NT2/D1 (cell line): ENCODE measurements around the gene SSTR4.
A peak's percentile ranks its signal among the peaks of the same experiment; 100 is the strongest.
"Not testable (repeated sequence)": the region's sequence is repeated elsewhere in the genome, so short reads cannot be mapped to it uniquely, and the experiment has no call there.

Experiments
- DNase-seq: peaks from one replicate; pipeline ENCODE4 v3.0.0-alpha.2; 2011; ENCODE audit warnings: low read depth, low spot score
- H3K27me3 ChIP-seq: 2 replicates; pipeline ENCODE4 v1.6.0; 2011; ENCODE audit warnings: mild to moderate bottlenecking; ENCODE audit not compliant: insufficient read length, insufficient read depth
- H3K36me3 ChIP-seq: 2 replicates; pipeline ENCODE4 v1.6.1; 2011; ENCODE audit warnings: mild to moderate bottlenecking, low read length, mixed read lengths; ENCODE audit not compliant: insufficient read depth, insufficient read length
- H3K4me1 ChIP-seq: 2 replicates; pipeline ENCODE4 v1.5.1; 2011; ENCODE audit not compliant: insufficient read depth, insufficient read length
- H3K4me3 ChIP-seq: 2 replicates; pipeline ENCODE4 v1.5.1; 2011; ENCODE audit warnings: low read depth; ENCODE audit not compliant: insufficient read length
- H3K9ac ChIP-seq: 2 replicates; pipeline ENCODE4 v1.6.0; 2011; ENCODE audit warnings: low read depth; ENCODE audit not compliant: insufficient read length
- H3K9me3 ChIP-seq: 2 replicates; pipeline ENCODE4 v1.5.1; 2011; ENCODE audit warnings: mild to moderate bottlenecking, low read length; ENCODE audit not compliant: insufficient read depth
- SUZ12 ChIP-seq: IDR thresholded peaks from 2 replicates; pipeline ENCODE4 v1.6.1; 2011; ENCODE audit not compliant: insufficient read length, insufficient read depth; ENCODE audit errors: extremely low read depth
- YY1 ChIP-seq: IDR thresholded peaks from 2 replicates; pipeline ENCODE4 v1.6.1; 2011; ENCODE audit not compliant: insufficient read length, insufficient read depth
- ZNF274 ChIP-seq: IDR thresholded peaks from 2 replicates; pipeline ENCODE4 v1.6.1; 2011; ENCODE audit warnings: mild to moderate bottlenecking, low read depth, low read length

SSTR4 gene

GRCh38 chr20:23034721-23035671 is at the start of gene SSTR4:
TSS of gene SSTR4 (plus strand) at chr20:23035312. CDS start at chr20:23035484, 172 bp downstream.
- H3K9ac ChIP-seq: no peak within 1 kb of the TSS

GRCh38 chr20:22986601-22987000 is 48.5 kb upstream of the SSTR4 start:
- no peak overlapping the region for H3K9ac ChIP-seq
- H3K4me1 ChIP-seq: no peaks in the 10 kb centered on the region
- TF ChIP-seq YY1: no peak
- no peak for TF ChIP-seq ZNF274
- TF ChIP-seq SUZ12: no peak
- no peaks in the 10 kb centered on the region for H3K9me3 ChIP-seq
- H3K36me3 ChIP-seq: no peaks in the 10 kb centered on the region
- no peak for DNase-seq
- no peak overlapping the region for H3K4me3 ChIP-seq
- no peaks in the 10 kb centered on the region for H3K27me3 ChIP-seq

More at GRCh38 chr20:23034721-23035671, at the start of gene SSTR4:
- H3K9me3 ChIP-seq: no peaks in the 10 kb centered on the region
- H3K4me3 ChIP-seq: peak within 1 kb of the TSS; percentile 21
- H3K27me3 ChIP-seq: peaks cover 69% of the 10 kb centered on the region
- DNase-seq: no peak
- no peaks in the 10 kb centered on the region for H3K4me1 ChIP-seq
- H3K36me3 ChIP-seq: no peaks in the 10 kb centered on the region
- TF ChIP-seq SUZ12: peak; percentile 68
- TF ChIP-seq YY1: no peak
- TF ChIP-seq ZNF274: no peak

GRCh38 chr20:22991424-22991823 is 43.7 kb upstream of the SSTR4 start:
- not testable (repeated sequence) for DNase-seq, H3K36me3 ChIP-seq, H3K4me3 ChIP-seq, H3K9ac ChIP-seq, H3K4me1 ChIP-seq, H3K27me3 ChIP-seq
- peaks cover 12% of the 10 kb centered on the region; the same call in 1 of the 2 replicates for H3K9me3 ChIP-seq

- H3K4me3 ChIP-seq: no peak overlapping the region
These were observed 41.3 kb upstream of the SSTR4 start for GRCh38 chr20:22993823-22994222.

GRCh38 chr20:22995923-22996322 is 39.2 kb upstream of the SSTR4 start:
- H3K9ac ChIP-seq: no peak overlapping the region
- H3K27me3 ChIP-seq: no peaks in the 10 kb centered on the region
- no peak for DNase-seq
- no peaks in the 10 kb centered on the region for H3K36me3 ChIP-seq
- TF ChIP-seq ZNF274: no peak
- no peak for TF ChIP-seq YY1
- TF ChIP-seq SUZ12: no peak
- H3K9me3 ChIP-seq: peaks cover 12% of the 10 kb centered on the region; the same call in 1 of the 2 replicates
- H3K4me1 ChIP-seq: no peaks in the 10 kb centered on the region
- H3K4me3 ChIP-seq: no peak overlapping the region

More at GRCh38 chr20:22993823-22994222, 41.3 kb upstream of the SSTR4 start:
- H3K4me1 ChIP-seq: no peaks in the 10 kb centered on the region
- TF ChIP-seq SUZ12 (no peak), YY1 (no peak), ZNF274 (no peak)
- H3K36me3 ChIP-seq: no peaks in the 10 kb centered on the region
- no peaks in the 10 kb centered on the region for H3K27me3 ChIP-seq
- H3K9ac ChIP-seq: no peak overlapping the region
- no peak for DNase-seq
- H3K9me3 ChIP-seq: peaks cover 12% of the 10 kb centered on the region; the same call in 1 of the 2 replicates

GRCh38 chr20:22998476-22998875 is 36.6 kb upstream of the SSTR4 start:
- Histone ChIP-seq H3K27me3 (no peaks in the 10 kb centered on the region), H3K4me1 (no peaks in the 10 kb centered on the region), H3K9ac (no peak overlapping the region), H3K9me3 (peaks cover 8% of the 10 kb centered on the region; the same call in 1 of the 2 replicates), H3K4me3 (no peak overlapping the region), H3K36me3 (no peaks in the 10 kb centered on the region)
- TF ChIP-seq SUZ12: no peak
- no peak for TF ChIP-seq ZNF274
- no peak for TF ChIP-seq YY1
- DNase-seq: no peak

GRCh38 chr20:22999756-23000155 is 35.4 kb upstream of the SSTR4 start:
- no peaks in the 10 kb centered on the region for H3K27me3 ChIP-seq
- TF ChIP-seq ZNF274: no peak
- no peak for TF ChIP-seq YY1
- no peak for TF ChIP-seq SUZ12
- H3K9me3 ChIP-seq: no peaks in the 10 kb centered on the region
- no peak overlapping the region for H3K4me3 ChIP-seq
- no peaks in the 10 kb centered on the region for H3K4me1 ChIP-seq
- DNase-seq: no peak
- no peaks in the 10 kb centered on the region for H3K36me3 ChIP-seq
- H3K9ac ChIP-seq: no peak overlapping the region
